OCI-LY3 (cell line): Measurements from ENCODE around the gene TBC1D1.

Experiments used
- EZH2phosphoT487 ChIP-seq: fragments of 200-600 bp; shearing (Covaris generic); IDR thresholded peaks from 2 replicates; pipeline ENCODE4 v1.6.1; 2018; ENCODE audit warnings: antibody characterized with exemption, mixed run types, low read depth
- TF ChIP-seq, protein P1 (sequence below): fragments of 200-600, 300-600 bp; sonication (generic); IDR thresholded peaks from 2 replicates; pipeline ENCODE4 v1.5.1; 2014; ENCODE audit warnings: antibody characterized with exemption, low read length, low read depth

DNA sequence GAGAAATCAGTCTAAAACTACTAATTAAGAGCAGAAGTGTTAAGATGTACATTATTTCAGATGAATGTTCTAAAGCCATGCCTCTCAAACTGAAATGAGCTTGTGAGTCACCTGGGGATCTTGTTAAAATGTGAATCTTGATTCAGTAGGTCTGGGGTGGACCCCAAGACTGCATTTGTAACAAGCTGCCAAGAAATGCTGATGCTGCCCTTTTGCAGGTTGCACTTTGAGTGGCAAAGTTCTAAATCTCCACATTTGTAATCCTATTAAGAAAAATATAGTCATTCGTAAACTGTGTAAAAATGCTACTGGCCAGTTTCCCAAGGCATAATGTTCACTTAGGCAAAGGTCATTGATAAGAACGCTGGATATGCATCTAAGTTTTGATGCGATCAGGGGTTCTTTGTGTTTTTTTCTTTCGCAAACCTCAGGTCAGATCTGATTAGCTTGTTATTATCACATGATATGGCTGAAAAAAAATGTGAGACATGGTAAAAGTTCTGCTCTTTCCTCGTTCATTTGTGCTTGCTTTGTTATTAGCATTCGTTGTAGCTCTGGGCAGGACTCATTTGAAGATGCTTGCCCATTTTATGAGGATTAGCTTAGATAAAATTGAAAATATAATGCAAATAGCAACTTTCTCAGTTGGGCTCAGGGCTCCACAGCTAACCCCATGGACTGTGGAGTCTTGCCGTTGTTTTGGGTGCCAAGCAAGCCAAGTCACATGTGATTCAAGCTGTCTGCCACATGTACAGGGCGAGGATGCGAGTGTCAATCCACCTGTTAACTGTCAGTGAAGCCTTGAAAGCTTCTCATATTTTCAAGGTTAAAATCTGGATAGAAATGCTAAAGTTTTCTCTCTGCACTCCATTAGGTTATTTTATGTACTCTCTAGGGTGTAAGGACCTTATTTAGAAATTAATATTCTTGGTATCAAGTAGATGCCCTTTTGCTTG, 12.1 kb downstream of the TBC1D1 start:
- TF ChIP-seq, protein P1, sequence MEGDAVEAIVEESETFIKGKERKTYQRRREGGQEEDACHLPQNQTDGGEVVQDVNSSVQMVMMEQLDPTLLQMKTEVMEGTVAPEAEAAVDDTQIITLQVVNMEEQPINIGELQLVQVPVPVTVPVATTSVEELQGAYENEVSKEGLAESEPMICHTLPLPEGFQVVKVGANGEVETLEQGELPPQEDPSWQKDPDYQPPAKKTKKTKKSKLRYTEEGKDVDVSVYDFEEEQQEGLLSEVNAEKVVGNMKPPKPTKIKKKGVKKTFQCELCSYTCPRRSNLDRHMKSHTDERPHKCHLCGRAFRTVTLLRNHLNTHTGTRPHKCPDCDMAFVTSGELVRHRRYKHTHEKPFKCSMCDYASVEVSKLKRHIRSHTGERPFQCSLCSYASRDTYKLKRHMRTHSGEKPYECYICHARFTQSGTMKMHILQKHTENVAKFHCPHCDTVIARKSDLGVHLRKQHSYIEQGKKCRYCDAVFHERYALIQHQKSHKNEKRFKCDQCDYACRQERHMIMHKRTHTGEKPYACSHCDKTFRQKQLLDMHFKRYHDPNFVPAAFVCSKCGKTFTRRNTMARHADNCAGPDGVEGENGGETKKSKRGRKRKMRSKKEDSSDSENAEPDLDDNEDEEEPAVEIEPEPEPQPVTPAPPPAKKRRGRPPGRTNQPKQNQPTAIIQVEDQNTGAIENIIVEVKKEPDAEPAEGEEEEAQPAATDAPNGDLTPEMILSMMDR = no peak
- no peak for TF ChIP-seq EZH2phosphoT487
